Hepatocyte (in vitro differentiated cells): Measurements from ENCODE around the gene RASA3.

Experiments used
- CTCF ChIP-seq: fragments of 200-600 bp; sonication (generic); IDR thresholded peaks from 2 replicates; pipeline ENCODE4 v1.5.1; 2016; ENCODE audit warnings: antibody characterized with exemption, mild to moderate bottlenecking; ENCODE audit not compliant: poor library complexity
- EZH2 ChIP-seq: fragments of 200-600 bp; sonication (generic); IDR thresholded peaks from 2 replicates; pipeline ENCODE4 v1.6.1; 2016; ENCODE audit warnings: antibody characterized with exemption, mild to moderate bottlenecking, borderline replicate concordance

DNA sequence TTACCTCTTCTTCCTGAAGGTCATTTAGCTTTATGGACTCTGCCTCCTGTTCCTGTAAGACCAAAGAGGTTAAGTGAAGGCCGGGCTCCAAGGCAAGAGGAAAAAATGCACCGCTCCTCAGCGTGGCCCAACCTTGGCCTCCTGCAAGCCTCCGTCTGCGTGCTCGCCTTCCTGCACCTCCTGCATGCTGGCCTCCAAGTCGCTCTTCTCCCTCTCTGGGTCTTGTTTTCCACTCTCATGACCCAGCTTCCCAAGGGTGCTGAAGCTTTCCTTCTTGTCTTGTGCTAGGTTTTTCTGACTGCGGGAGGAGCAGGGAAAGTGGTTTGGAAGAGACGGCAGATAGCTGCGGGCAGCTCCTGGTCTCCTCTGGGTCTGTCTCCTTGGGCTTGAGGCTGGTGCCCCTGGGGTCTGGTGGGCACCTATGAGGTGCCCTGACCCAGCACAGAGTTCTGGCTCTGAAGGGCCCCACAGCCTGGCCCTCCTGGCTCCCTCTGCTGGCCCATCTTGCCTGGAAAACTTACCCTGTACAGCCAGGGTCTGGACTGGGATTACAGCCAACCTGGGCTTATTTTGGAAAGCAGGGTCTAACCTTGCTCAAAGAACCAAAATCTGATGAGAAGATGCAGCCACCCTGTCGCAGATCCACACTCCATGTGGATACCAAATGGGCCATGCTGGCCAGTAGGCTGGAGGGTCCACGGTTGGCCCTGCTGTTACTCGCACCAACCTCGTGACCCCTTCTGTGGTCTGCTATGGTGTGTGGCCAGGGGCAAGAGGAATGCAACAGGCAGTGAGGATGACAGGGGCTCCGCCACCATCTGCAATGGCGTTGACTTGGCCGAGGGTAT, 163.7 kb downstream of the RASA3 start:
- TF ChIP-seq CTCF (no peak), EZH2 (no peak)
